Caco-2 (cell line): ENCODE measurements around the gene USP32. TPM values are rescaled to one million over a fixed set of nuclear protein-coding genes. Genes with fewer than 3 reads are reported as not detected.

ENCODE experiments used
- BruUV-seq: library from RNA; stranded (reverse); fragments of 400-500 nt; replicated peaks from 2 replicates; lab custom pipeline; 2021; lab: Mats Ljungman, UMichigan
- CTCF ChIA-PET: fragments of 300-600 bp; sonication (Branson Sonifier 250); formaldehyde crosslinking; loops from one replicate; lab custom pipeline; 2022; ENCODE audit warnings: antibody characterized with exemption; lab: Charles Lee
- POLR2A ChIA-PET: fragments of 300-600 bp; sonication (Branson Sonifier 250); formaldehyde crosslinking; loops from one replicate; lab custom pipeline; 2022; ENCODE audit warnings: antibody characterized with exemption; lab: Charles Lee
- DNase-seq, 2 experiments: peaks; one replicate each; pipeline versions ENCODE4 v3.0.0 to v3.0.0-alpha.2; 2020 to 2022
- H3K27me3 ChIP-seq: replicated peaks from 2 replicates; pipeline ENCODE4 v1.6.0; 2011; ENCODE audit warnings: low read length; ENCODE audit not compliant: control insufficient read depth, insufficient read depth
- H3K36me3 ChIP-seq: 2 replicates; pipeline ENCODE4 v1.5.1; 2011; ENCODE audit warnings: low read length; ENCODE audit not compliant: control insufficient read depth, insufficient read depth
- H3K4me1 ChIP-seq: fragments of 250-450 bp; sonication (Bioruptor Pico); 2 replicates; pipeline ENCODE4 v1.5.1; 2020; ENCODE audit warnings: mild to moderate bottlenecking
- H3K4me3 ChIP-seq: 2 replicates; pipeline ENCODE4 v1.5.1; 2011; ENCODE audit warnings: low read depth, mild to moderate bottlenecking, control low read depth, low read length
- H3K9me3 ChIP-seq: fragments of 250-450 bp; sonication (Bioruptor Pico); 2 replicates; pipeline ENCODE4 v1.5.1; 2020; ENCODE audit warnings: mild to moderate bottlenecking, moderate library complexity
- H3K27ac Mint-ChIP-seq: one replicate; pipeline ENCODE4 v1.8.0; 2022; ENCODE audit warnings: mixed read lengths; ENCODE audit not compliant: unreplicated experiment
- H3K27me3 Mint-ChIP-seq: one replicate; pipeline ENCODE4 v1.8.0; 2022; ENCODE audit warnings: mixed read lengths; ENCODE audit not compliant: insufficient read depth, unreplicated experiment
- H3K36me3 Mint-ChIP-seq: one replicate; pipeline ENCODE4 v1.8.0; 2022; ENCODE audit warnings: mild to moderate bottlenecking, mixed read lengths; ENCODE audit not compliant: insufficient read depth, unreplicated experiment
- H3K4me1 Mint-ChIP-seq: one replicate; pipeline ENCODE4 v1.8.0; 2022; ENCODE audit warnings: low read depth, mixed read lengths; ENCODE audit not compliant: unreplicated experiment
- H3K4me3 Mint-ChIP-seq: one replicate; pipeline ENCODE4 v1.8.0; 2022; ENCODE audit warnings: mild to moderate bottlenecking, moderate library complexity, mixed read lengths; ENCODE audit not compliant: unreplicated experiment
- H3K9me3 Mint-ChIP-seq: one replicate; pipeline ENCODE4 v1.8.0; 2022; ENCODE audit warnings: mixed read lengths; ENCODE audit not compliant: unreplicated experiment
- intact Hi-C: fragments of 100-400 bp; cut with micrococcal nuclease; formaldehyde crosslinking; loops from one replicate; pipeline ENCODE4 v1.10.0; 2022; ENCODE audit not compliant: unreplicated experiment
- total RNA-seq: library from RNA; stranded (reverse); gene quantifications from 2 replicates; pipeline ENCODE4 v1.2.3, GENCODE V29; 2022
- TF ChIP-seq, protein P1 (sequence below), 2 experiments: fragments of 200-600 bp in 1 of 2; IDR thresholded peaks; 1 replicate in 1 of 2; 2 replicates in 1 of 2; pipeline versions ENCODE4 v1.5.1 to v1.8.0; 2011 to 2022; ENCODE audit warnings: antibody characterized with exemption in 1 of 2, control low read depth in 1 of 2, inconsistent platforms in 1 of 2, low read depth in 1 of 2, low read length in 1 of 2, mild to moderate bottlenecking in 1 of 2, moderate library complexity in 1 of 2; ENCODE audit not compliant: insufficient read depth in 1 of 2, severe bottlenecking in 1 of 2, unreplicated experiment in 1 of 2

USP32 gene
- total RNA-seq, 1 experiment from 2014 or later: 53.3 TPM

GRCh38 chr17:60323754-60324153 lies 68.2 kb downstream of the USP32 start:
- H3K4me3 ChIP-seq: no peak overlapping the region
- H3K4me3 Mint-ChIP-seq: no peak overlapping the region
- TF ChIP-seq, protein P1, sequence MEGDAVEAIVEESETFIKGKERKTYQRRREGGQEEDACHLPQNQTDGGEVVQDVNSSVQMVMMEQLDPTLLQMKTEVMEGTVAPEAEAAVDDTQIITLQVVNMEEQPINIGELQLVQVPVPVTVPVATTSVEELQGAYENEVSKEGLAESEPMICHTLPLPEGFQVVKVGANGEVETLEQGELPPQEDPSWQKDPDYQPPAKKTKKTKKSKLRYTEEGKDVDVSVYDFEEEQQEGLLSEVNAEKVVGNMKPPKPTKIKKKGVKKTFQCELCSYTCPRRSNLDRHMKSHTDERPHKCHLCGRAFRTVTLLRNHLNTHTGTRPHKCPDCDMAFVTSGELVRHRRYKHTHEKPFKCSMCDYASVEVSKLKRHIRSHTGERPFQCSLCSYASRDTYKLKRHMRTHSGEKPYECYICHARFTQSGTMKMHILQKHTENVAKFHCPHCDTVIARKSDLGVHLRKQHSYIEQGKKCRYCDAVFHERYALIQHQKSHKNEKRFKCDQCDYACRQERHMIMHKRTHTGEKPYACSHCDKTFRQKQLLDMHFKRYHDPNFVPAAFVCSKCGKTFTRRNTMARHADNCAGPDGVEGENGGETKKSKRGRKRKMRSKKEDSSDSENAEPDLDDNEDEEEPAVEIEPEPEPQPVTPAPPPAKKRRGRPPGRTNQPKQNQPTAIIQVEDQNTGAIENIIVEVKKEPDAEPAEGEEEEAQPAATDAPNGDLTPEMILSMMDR (IDR thresholded peaks at IDR 0.05; ENCODE audit: insufficient read depth in 1 of 2, low read depth in 1 of 2, low read length in 1 of 2, severe bottlenecking in 1 of 2, unreplicated experiment in 1 of 2): no peak
- POLR2A ChIA-PET: no interaction called here
- CTCF ChIA-PET: no interaction called here
- no peaks in the 10 kb centered on the region for H3K36me3 ChIP-seq
- H3K27me3 Mint-ChIP-seq: no peaks in the 10 kb centered on the region
- no peaks in the 10 kb centered on the region for H3K9me3 ChIP-seq
- no peaks in the 10 kb centered on the region for H3K9me3 Mint-ChIP-seq
- peaks cover 23% of the 10 kb centered on the region for H3K4me1 ChIP-seq
- peaks cover 8% of the 10 kb centered on the region for H3K4me1 Mint-ChIP-seq
- no peak overlapping the region for H3K27ac Mint-ChIP-seq
- H3K27me3 ChIP-seq: no peaks in the 10 kb centered on the region
- BruUV-seq: no TSS peak
- DNase-seq: no peak
- intact Hi-C loops: loop anchor here (10.0 kb wide), 1 partner anchor 71 kb away; the partner anchor contains the start of gene USP32
- peaks cover 7% of the 10 kb centered on the region for H3K36me3 Mint-ChIP-seq

DNA sequence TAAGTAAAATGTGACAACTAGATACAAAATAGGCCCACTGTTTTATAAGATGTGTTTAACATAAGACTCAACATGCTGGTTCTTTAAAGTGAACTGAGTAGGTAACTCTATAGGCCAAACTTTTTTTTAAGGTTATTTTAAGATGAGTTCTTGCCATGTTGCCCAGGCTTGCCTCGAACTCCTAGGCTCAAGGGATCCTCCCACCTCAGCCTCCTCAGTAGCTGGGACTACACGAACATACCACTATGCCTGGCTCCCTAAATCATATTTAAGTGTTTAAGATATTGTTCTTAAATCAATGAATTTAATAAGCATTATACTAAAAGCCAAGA lies 69.9 kb downstream of the USP32 start:
- Histone ChIP-seq H3K4me3 (no peak overlapping the region), H3K4me1 (peaks cover 23% of the 10 kb centered on the region), H3K27me3 (no peaks in the 10 kb centered on the region), H3K36me3 (no peaks in the 10 kb centered on the region), H3K9me3 (no peaks in the 10 kb centered on the region)
- CTCF ChIA-PET: no interaction called here
- TF ChIP-seq, protein P1 (IDR thresholded peaks at IDR 0.05; ENCODE audit: insufficient read depth in 1 of 2, low read depth in 1 of 2, low read length in 1 of 2, severe bottlenecking in 1 of 2, unreplicated experiment in 1 of 2): no peak
- H3K9me3 Mint-ChIP-seq: no peaks in the 10 kb centered on the region
- peaks cover 8% of the 10 kb centered on the region for H3K4me1 Mint-ChIP-seq
- DNase-seq: no peak
- H3K36me3 Mint-ChIP-seq: no peaks in the 10 kb centered on the region
- no peaks in the 10 kb centered on the region for H3K27me3 Mint-ChIP-seq
- intact Hi-C loops: loop anchor here (10.0 kb wide), 1 partner anchor 73 kb away; the partner anchor contains the start of gene USP32
- H3K27ac Mint-ChIP-seq: no peak overlapping the region
- peak overlapping the region; percentile 41 for H3K4me3 Mint-ChIP-seq
- no TSS peak for BruUV-seq
- POLR2A ChIA-PET: no interaction called here

DNA sequence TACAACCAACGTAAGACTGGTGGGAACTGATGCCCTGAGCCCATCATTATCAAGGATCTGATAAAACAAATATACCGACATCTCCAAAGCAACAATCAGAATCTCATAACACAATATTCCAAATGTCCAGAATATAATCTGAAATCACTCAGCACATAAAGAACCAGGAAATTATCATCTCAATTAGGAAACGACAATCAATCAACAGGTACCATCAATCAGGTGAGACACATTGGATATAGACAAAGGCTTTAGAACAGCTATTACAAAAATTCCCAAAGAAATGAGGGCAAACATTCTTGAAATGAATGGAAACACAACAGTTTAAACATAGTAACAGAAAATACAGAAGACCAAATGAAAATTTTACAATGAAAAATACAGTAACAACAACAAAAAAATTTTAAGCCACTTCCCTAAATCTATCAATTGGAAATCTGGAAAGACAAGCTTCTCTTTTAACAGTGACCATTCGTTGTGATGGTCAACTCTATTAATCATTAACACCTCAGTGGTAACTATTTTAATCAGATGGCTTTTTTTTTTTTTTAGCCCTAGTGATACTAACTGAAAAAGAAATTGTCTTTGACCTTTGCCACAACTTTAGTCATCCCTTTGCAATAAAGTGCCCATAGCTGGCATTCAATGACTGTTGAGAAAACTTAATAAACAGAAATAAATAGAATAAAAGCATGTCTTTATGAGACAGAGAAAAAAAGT lies 70.4 kb downstream of the USP32 start:
- no TSS peak for BruUV-seq
- TF ChIP-seq, protein P1 (IDR thresholded peaks at IDR 0.05; ENCODE audit: insufficient read depth in 1 of 2, low read depth in 1 of 2, low read length in 1 of 2, severe bottlenecking in 1 of 2, unreplicated experiment in 1 of 2): no peak
- CTCF ChIA-PET: interaction anchor here (0.9 kb wide), 1 partner anchor 90 kb away, joined by 4 read pairs; no protein-coding TSS in a partner anchor
- Histone ChIP-seq H3K4me1 (peaks cover 23% of the 10 kb centered on the region), H3K4me3 (no peak overlapping the region), H3K9me3 (no peaks in the 10 kb centered on the region), H3K36me3 (no peaks in the 10 kb centered on the region), H3K27me3 (no peaks in the 10 kb centered on the region)
- POLR2A ChIA-PET: interaction anchor here (0.7 kb wide), 1 partner anchor 1620 kb away, joined by 7 read pairs; no protein-coding TSS in a partner anchor
- H3K9me3 Mint-ChIP-seq: no peaks in the 10 kb centered on the region
- H3K4me3 Mint-ChIP-seq: peak overlapping the region; percentile 41
- H3K27ac Mint-ChIP-seq: peak overlapping the region; percentile 16
- H3K36me3 Mint-ChIP-seq: no peaks in the 10 kb centered on the region
- DNase-seq: no peak
- H3K27me3 Mint-ChIP-seq: no peaks in the 10 kb centered on the region
- peaks cover 8% of the 10 kb centered on the region for H3K4me1 Mint-ChIP-seq
- intact Hi-C loops: loop anchor here (10.0 kb wide), 1 partner anchor 73 kb away; the partner anchor contains the start of gene USP32
